ENCODE results near the gene CD9. TPM values are rescaled to one million over a fixed set of nuclear protein-coding genes. Genes with fewer than 3 reads are reported as not detected.
A peak's percentile ranks its signal among the peaks of the same experiment; 100 is the strongest.

The CD9 gene
- total and polyA plus RNA-seq, 2 of the 8 experiments (the other 6 are each of a cell fraction or from before 2014, with no cell fraction given) = 168 to 319 TPM

DNA sequence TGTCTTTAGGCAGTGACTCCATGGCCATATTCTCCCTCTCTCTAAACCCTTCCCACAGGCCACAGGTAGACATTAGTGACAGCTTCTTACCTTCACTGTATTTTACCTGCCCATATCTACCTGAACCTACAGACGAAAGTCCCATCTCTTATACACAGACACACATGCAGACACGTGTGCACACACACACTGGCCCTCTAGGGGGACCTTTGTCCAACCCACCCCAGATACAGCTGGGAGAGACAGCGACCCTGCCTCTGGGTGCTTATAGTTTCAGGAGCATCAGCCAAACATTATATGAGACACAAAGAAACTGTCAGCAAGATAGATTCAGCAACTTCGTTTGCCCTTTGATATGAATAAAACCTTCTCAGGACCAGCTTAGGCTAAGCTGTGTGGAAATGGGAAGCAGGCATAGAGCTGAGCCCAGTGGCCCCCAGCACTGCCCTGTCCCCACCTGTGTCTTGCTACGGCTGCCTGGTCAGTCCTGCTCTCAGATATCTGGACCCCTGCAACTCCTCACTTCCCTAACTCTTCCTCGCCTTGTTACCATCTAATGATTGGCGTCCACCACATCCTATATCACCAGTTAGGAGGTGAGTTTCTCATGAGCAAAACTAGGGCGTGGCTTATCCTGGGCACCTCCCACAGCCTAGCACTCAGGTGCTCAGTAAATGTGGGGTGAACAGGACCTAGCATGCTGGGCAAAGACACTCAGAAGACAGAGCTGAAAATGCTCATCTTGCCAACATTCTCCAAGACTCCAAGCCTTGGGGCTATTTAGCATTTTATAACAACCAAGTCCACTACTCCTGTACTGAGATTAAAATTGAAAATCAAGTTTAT is 12.0 kb upstream of the CD9 start:
- ChIA-PET POLR2A (ENCODE audit: partially characterized antibody) (interaction anchor here (0.5 to 1.8 kb wide), 3 partner anchors 19 to 1505 kb away, joined by 3 to 5 read pairs (median 3); no protein-coding TSS in a partner anchor), CTCF (ENCODE audit: partially characterized antibody) (interaction anchor here (0.6 to 3.7 kb wide), 17 partner anchors 9 to 200 kb away, joined by 3 to 12 read pairs (median 3); no protein-coding TSS in a partner anchor)
- no peak overlapping the region for H4K5ac ChIP-seq (ENCODE audit: insufficient read length, low read depth, low read length)
- no peak overlapping the region for H3K18ac ChIP-seq (ENCODE audit: extremely low read depth, low read length)
- no peak overlapping the region for H2BK12ac ChIP-seq (ENCODE audit: low read depth, low read length)
- H3K4me2 ChIP-seq (ENCODE audit: insufficient read depth in 1 of 2, low read depth in 2 of 2, low read length in 2 of 2) = no peak overlapping the region
- no peak overlapping the region for H2AK5ac ChIP-seq (ENCODE audit: low read depth, low read length)
- no peaks in the 10 kb centered on the region for H3K23me2 ChIP-seq (ENCODE audit: low read depth, low read length)
- H2AFZ ChIP-seq (ENCODE audit: low read length) = no peak overlapping the region
- no peaks in the 10 kb centered on the region for H3K36me3 ChIP-seq (ENCODE audit: control insufficient read depth in 2 of 4, insufficient read depth in 4 of 4, low read length in 3 of 4)
- no peak overlapping the region for H3K4me3 ChIP-seq (ENCODE audit: extremely low read depth in 1 of 4, insufficient read depth in 2 of 4, low read depth in 3 of 4, low read length in 4 of 4)
- H4K91ac ChIP-seq (replicated peaks; ENCODE audit: insufficient read length, low read length) = no peak overlapping the region
- no peak overlapping the region for H3K14ac ChIP-seq (ENCODE audit: insufficient read length)
- H2BK120ac ChIP-seq (replicated peaks; ENCODE audit: low read depth, low read length) = no peak overlapping the region
- 86% methylated on average over 8 of the region's 8 CpGs; no CpG with 5 or more reads in 1 of the 2 experiments for WGBS, 2 experiments (ENCODE audit: extremely low coverage in 1 of 2, insufficient coverage in 1 of 2, insufficient read length in 1 of 2, insufficient replicate concordance in 2 of 2, low coverage in 1 of 2, low lambda C conversion rate in 2 of 2, missing lambda C conversion rate in 1 of 2)
- no peaks in the 10 kb centered on the region for H3K79me2 ChIP-seq (ENCODE audit: control insufficient read depth in 1 of 2, insufficient read depth in 2 of 2, low read length in 2 of 2)
- no peaks in the 10 kb centered on the region for H4K20me1 ChIP-seq (replicated peaks in 1 of 2; ENCODE audit: control insufficient read depth in 1 of 2, insufficient read depth in 2 of 2, low read length in 2 of 2)
- H3K9ac ChIP-seq (replicated peaks in 1 of 4; ENCODE audit: extremely low read depth in 1 of 4, low read depth in 3 of 4, low read length in 3 of 4) = no peak overlapping the region
- H3K23ac ChIP-seq (ENCODE audit: insufficient read length) = no peak overlapping the region
- H4K8ac ChIP-seq (ENCODE audit: extremely low read depth, insufficient read depth, low read length) = no peak overlapping the region; the same call in 1 of the 2 replicates
- peaks cover 0 to 4% of the 10 kb centered on the region in 2 experiments; a peak in 2 of 4 replicates for H3K9me3 ChIP-seq (ENCODE audit: insufficient read depth in 2 of 2, low read depth in 1 of 2, low read length in 1 of 2)
- H2BK5ac ChIP-seq (ENCODE audit: low read depth, low read length) = no peak overlapping the region
- H3K79me1 ChIP-seq (ENCODE audit: low read depth, low read length) = no peaks in the 10 kb centered on the region
- no peak for FAIRE-seq
- no peak overlapping the region for H2BK15ac ChIP-seq (ENCODE audit: low read length)
- DNase-seq (ENCODE audit: low read depth in 1 of 2, low spot score in 2 of 2) = no peak
- H3K27me3 ChIP-seq (replicated peaks in 1 of 4; ENCODE audit: control insufficient read depth in 3 of 4, extremely low read depth in 1 of 4, insufficient read depth in 3 of 4, low read length in 3 of 4) = no peaks in the 10 kb centered on the region; a peak in 1 of 7 replicates
- H2BK20ac ChIP-seq (ENCODE audit: low read length) = no peak overlapping the region
- H3K27ac ChIP-seq (ENCODE audit: low read depth, low read length) = no peak overlapping the region
- no peak overlapping the region for H3K4ac ChIP-seq (replicated peaks; ENCODE audit: insufficient read length, low read depth, low read length)
- H3K4me1 ChIP-seq (replicated peaks in 1 of 4; ENCODE audit: control insufficient read depth in 3 of 4, insufficient read depth in 4 of 4, low read length in 3 of 4) = peaks cover 0 to 3% (median 1%) of the 10 kb centered on the region in 4 experiments; a peak in 1 of 7 replicates
- TF ChIP-seq, protein P1, sequence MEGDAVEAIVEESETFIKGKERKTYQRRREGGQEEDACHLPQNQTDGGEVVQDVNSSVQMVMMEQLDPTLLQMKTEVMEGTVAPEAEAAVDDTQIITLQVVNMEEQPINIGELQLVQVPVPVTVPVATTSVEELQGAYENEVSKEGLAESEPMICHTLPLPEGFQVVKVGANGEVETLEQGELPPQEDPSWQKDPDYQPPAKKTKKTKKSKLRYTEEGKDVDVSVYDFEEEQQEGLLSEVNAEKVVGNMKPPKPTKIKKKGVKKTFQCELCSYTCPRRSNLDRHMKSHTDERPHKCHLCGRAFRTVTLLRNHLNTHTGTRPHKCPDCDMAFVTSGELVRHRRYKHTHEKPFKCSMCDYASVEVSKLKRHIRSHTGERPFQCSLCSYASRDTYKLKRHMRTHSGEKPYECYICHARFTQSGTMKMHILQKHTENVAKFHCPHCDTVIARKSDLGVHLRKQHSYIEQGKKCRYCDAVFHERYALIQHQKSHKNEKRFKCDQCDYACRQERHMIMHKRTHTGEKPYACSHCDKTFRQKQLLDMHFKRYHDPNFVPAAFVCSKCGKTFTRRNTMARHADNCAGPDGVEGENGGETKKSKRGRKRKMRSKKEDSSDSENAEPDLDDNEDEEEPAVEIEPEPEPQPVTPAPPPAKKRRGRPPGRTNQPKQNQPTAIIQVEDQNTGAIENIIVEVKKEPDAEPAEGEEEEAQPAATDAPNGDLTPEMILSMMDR (IDR thresholded peaks at IDR 0.05; ENCODE audit: control extremely low read depth in 1 of 3, insufficient read depth in 1 of 3, low read depth in 1 of 3, low read length in 3 of 3) = peak in 2 of 3 experiments; percentile 6 to 7; a peak in 2 of 4 replicates
- no peak for TF ChIP-seq SP4 (IDR thresholded peaks at IDR 0.05; ENCODE audit: low read length)
- TF ChIP-seq CTBP2 (IDR thresholded peaks at IDR 0.05; ENCODE audit: borderline replicate concordance, insufficient read depth, insufficient read length, low read length) = no peak
- no peak overlapping the region for H3K56ac ChIP-seq (replicated peaks; ENCODE audit: insufficient read length, low read depth, low read length)

Data from H1 (cell line).